GM20000 (cell line): Measurements from ENCODE around the gene SRSF2.
"Not testable (repeated sequence)": the region's sequence is repeated elsewhere in the genome, so short reads cannot be mapped to it uniquely, and the experiment has no call there.

ENCODE experiments used
- DNase-seq: peaks from one replicate; pipeline ENCODE4 v3.0.0; 2012; ENCODE audit warnings: low spot score
- TF ChIP-seq, protein P1 (sequence below): IDR thresholded peaks from 2 replicates; pipeline ENCODE4 v1.5.1; 2012; ENCODE audit warnings: mild to moderate bottlenecking, control low read depth; ENCODE audit errors: extremely low read depth, missing control alignments

SRSF2 gene

GRCh38 chr17:76700617-76701470, 36.3 kb downstream of the SRSF2 start:
- TF ChIP-seq, protein P1, sequence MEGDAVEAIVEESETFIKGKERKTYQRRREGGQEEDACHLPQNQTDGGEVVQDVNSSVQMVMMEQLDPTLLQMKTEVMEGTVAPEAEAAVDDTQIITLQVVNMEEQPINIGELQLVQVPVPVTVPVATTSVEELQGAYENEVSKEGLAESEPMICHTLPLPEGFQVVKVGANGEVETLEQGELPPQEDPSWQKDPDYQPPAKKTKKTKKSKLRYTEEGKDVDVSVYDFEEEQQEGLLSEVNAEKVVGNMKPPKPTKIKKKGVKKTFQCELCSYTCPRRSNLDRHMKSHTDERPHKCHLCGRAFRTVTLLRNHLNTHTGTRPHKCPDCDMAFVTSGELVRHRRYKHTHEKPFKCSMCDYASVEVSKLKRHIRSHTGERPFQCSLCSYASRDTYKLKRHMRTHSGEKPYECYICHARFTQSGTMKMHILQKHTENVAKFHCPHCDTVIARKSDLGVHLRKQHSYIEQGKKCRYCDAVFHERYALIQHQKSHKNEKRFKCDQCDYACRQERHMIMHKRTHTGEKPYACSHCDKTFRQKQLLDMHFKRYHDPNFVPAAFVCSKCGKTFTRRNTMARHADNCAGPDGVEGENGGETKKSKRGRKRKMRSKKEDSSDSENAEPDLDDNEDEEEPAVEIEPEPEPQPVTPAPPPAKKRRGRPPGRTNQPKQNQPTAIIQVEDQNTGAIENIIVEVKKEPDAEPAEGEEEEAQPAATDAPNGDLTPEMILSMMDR, result no peak
- DNase-seq, result no peak

- no peak for DNase-seq
- TF ChIP-seq, protein P1, result no peak
These were observed 36.9 kb downstream of the SRSF2 start for GRCh38 chr17:76700270-76700616.

DNA sequence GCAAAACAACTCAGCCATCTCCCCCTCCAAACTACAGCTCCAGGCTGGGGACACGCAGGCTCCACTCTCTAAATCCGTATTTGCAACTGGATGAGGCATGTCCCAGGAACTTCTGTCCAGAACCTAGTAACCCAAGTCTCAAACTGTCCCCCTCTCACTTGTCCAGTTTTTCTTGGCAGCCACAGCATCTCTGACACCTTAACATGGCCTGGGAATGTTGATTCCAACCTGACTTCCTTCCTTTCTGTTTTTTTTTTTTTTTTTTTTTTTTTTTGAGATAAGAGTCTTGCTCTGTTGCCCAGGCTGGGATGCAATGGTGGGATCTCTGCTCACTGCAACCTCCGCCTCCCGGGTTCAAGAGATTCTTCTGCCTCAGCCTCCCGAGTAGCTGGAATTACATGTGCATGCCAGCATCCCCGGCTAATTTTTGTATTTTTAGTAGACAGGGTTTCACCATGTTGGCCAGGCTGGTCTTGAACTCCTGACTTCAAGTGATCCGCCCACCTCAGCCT, 38.6 kb downstream of the SRSF2 start:
- not testable (repeated sequence) for DNase-seq

- no peak for DNase-seq
- TF ChIP-seq, protein P1, result no peak
These were observed 39.2 kb downstream of the SRSF2 start for GRCh38 chr17:76697702-76698465.

- DNase-seq, result peak; percentile 68
- TF ChIP-seq, protein P1, result no peak
These were observed 40.1 kb downstream of the SRSF2 start for GRCh38 chr17:76696763-76697701.

- no peak for DNase-seq
- TF ChIP-seq, protein P1, result no peak
These were observed 41.9 kb downstream of the SRSF2 start for GRCh38 chr17:76695059-76695831.
